Activated T-cell treated with anti-CD3 and anti-CD28 coated beads, Interleukin-2, amount 50 U/mL, for 72 hours (primary cell): ENCODE measurements around the gene ASCC1. TPM values are rescaled to one million over a fixed set of nuclear protein-coding genes. Genes with fewer than 3 reads are reported as not detected.
A peak's percentile ranks its signal among the peaks of the same experiment; 100 is the strongest.

Experiments used
- ATAC-seq, 2 donors: fragments of 150-1000 bp; cut with Tn5 transposase; replicated peaks in 1 of 2; 2 replicates each; pipeline ENCODE4 v1.10.0; 2021; ENCODE audit warnings: moderate library complexity in 2 of 2, mild to moderate bottlenecking in 1 of 2
- DNase-seq, 2 donors: peaks; one replicate each; pipeline ENCODE4 v3.0.0; 2021 to 2022; ENCODE audit warnings: mixed read lengths in 1 of 2
- H3K27ac Mint-ChIP-seq: one replicate; pipeline ENCODE4 v1.8.0; 2022; ENCODE audit warnings: mild to moderate bottlenecking, moderate library complexity, mixed read lengths
- H3K27me3 Mint-ChIP-seq: one replicate; pipeline ENCODE4 v1.8.0; 2022; ENCODE audit warnings: low read depth, mixed read lengths
- H3K36me3 Mint-ChIP-seq, 2 donors: one replicate each; pipeline ENCODE4 v1.8.0; 2022; ENCODE audit warnings: mixed read lengths in 2 of 2, mild to moderate bottlenecking in 1 of 2; ENCODE audit not compliant: insufficient read depth in 2 of 2
- H3K4me1 Mint-ChIP-seq: one replicate; pipeline ENCODE4 v1.8.0; 2022; ENCODE audit warnings: low read depth, mixed read lengths
- H3K4me3 Mint-ChIP-seq, 2 donors: one replicate each; pipeline ENCODE4 v1.8.0; 2022; ENCODE audit warnings: mild to moderate bottlenecking in 2 of 2, mixed read lengths in 2 of 2, moderate library complexity in 2 of 2
- H3K9me3 Mint-ChIP-seq, 2 donors: one replicate each; pipeline ENCODE4 v1.8.0; 2022; ENCODE audit warnings: mixed read lengths in 2 of 2
- total RNA-seq, 2 donors: library from RNA; stranded (reverse); gene quantifications; one replicate each; pipeline ENCODE4 v1.2.3, GENCODE V29; 2022

The ASCC1 gene
- total RNA-seq, 2 donors from 2014 or later = 81.2 to 84.3 TPM

DNA sequence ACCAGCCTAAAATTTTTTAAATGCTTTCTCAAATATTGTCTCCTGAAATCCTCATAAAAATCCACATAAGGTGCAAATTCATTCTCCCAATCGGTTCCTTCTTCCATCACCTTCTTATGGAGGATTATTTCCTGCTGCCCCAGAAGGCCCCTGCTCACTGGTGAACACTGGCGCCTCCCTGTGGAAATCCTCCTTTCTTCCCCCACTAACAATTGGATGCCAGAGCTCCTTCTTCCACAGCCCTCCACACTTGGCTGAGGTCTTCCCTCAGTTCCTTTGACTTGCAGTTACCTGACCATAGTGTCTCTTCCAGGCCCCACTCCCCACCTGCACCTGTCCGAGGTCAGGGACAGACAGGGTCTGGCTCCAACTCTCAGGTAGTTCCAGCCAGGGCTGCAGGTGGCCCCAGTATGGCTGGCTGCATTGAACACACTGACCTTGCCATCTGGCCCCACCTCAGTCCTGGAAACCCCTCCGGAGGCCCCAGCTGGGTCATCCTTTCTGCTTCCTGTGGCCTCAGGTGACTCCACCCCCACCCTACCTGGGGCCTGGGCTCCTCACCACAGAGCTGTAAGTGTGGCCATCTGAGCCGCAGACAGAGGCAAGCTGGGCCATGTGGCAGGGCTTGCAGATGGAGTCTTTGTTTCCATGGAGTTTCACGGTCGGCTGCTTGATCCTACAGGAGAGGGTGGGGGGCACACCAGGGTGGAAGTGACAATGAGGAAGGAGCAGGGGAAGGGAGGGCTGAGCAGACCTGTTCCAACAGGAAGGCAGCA lies 146.1 kb downstream of the ASCC1 start:
- DNase-seq = no peak
- Mint-ChIP-seq H3K36me3 (peaks cover 15 to 32% of the 10 kb centered on the region in 2 donors), H3K9me3 (no peaks in the 10 kb centered on the region)

DNA sequence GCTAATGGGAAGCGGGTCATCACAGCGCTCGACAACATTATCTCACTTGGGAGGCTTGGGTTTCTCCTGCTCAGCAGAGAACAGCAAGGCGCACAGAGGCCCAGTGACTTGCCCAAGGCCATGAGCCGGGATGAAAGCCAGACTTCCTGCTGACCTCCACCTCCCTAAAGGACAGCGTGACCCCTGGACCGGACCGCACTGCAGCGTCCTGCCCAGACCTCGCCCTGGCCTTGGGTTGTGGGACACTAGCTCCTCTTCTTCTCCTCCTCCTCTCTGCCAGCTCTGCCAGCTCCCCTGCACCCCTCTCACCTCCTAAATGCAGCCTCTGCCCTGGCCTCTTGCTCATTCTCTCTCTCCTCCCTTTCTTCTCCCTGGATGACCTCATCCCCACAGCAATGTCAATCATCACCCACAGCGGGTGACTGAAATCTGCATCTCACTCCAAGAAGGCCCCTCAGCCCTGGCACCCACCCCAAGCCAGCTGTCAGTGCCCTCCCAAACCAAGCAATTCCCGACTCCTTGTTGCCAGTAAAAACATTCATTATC lies 147.1 kb downstream of the ASCC1 start:
- Mint-ChIP-seq H3K27me3 (no peaks in the 10 kb centered on the region), H3K36me3 (peaks cover 17 to 35% of the 10 kb centered on the region in 2 donors), H3K9me3 (no peaks in the 10 kb centered on the region), H3K4me3 (no peak overlapping the region), H3K4me1 (peaks cover 36% of the 10 kb centered on the region), H3K27ac (peak overlapping the region; percentile 8)
- DNase-seq (no peak), ATAC-seq (peak; percentile 53 to 58)

More for the DNA sequence above, 146.1 kb downstream of the ASCC1 start:
- Mint-ChIP-seq H3K4me3 (no peak overlapping the region), H3K4me1 (peaks cover 43% of the 10 kb centered on the region), H3K27ac (peak overlapping the region; percentile 94), H3K27me3 (no peaks in the 10 kb centered on the region)
- no peak for ATAC-seq

- Mint-ChIP-seq H3K4me1 (peaks cover 29% of the 10 kb centered on the region), H3K27me3 (no peaks in the 10 kb centered on the region), H3K9me3 (no peaks in the 10 kb centered on the region), H3K4me3 (no peak overlapping the region), H3K36me3 (peaks cover 21 to 35% of the 10 kb centered on the region in 2 donors), H3K27ac (peak overlapping the region; percentile 30)
- no peak for DNase-seq
- no peak for ATAC-seq
These were observed 147.8 kb downstream of the ASCC1 start for GRCh38 chr10:72068126-72068765.

- no peaks in the 10 kb centered on the region for H3K9me3 Mint-ChIP-seq
- no peaks in the 10 kb centered on the region for H3K27me3 Mint-ChIP-seq
- peaks cover 22 to 33% of the 10 kb centered on the region in 2 donors for H3K36me3 Mint-ChIP-seq
- H3K4me1 Mint-ChIP-seq = peaks cover 28% of the 10 kb centered on the region
- H3K4me3 Mint-ChIP-seq = no peak overlapping the region
- DNase-seq = no peak
- peak overlapping the region; percentile 30 for H3K27ac Mint-ChIP-seq
- no peak for ATAC-seq
These were observed 148.5 kb downstream of the ASCC1 start for GRCh38 chr10:72067463-72068125.

DNA sequence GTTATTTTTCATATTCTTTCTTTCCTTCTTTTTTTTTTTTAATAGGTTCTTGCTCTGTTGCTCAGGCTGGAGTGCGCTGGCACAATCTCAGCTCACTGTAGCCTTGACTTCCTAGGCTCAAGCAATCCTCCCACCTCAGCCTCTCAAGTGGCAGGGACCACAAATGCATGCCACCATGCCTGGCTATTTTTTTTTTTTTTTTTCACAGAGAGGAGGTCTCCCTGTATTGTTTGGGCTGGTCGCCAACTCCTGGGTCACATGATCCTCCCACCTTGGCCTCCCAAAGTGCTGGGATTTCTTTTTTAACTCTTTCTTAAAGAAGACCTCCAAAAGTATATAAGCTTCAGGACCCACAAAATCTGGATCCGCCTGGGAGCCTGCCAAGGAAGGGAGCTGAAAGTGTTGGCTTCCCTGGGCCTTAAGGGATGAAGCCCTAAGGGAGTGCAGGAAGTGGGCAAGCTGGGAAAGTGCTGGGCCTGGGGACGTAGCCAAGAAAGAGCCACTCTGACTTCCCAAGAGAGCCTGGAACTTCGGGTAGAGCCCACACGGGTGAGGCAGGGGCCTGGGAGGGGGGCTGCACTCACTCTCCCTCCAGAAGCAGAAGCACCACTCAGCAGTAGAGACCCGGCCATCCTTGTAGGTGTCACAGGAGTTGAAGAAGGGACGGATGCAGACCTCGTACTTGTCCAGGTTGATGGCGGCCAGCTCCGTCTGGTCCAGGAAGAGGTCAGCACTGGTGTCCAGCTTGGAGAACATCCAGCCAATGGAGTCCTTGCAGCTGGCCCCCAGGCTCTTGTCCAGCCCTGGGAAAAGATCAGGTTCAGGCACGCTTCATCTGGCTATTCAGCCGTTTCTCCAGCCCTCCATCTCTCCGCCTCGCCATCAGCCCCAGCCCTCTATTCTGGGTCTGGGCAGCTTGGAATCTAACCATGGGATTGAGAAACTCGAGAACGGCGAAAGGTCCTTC lies 149.5 kb downstream of the ASCC1 start:
- H3K27ac Mint-ChIP-seq = peak overlapping the region; percentile 88
- peaks cover 20 to 28% of the 10 kb centered on the region in 2 donors for H3K36me3 Mint-ChIP-seq
- H3K4me3 Mint-ChIP-seq = no peak overlapping the region

DNA sequence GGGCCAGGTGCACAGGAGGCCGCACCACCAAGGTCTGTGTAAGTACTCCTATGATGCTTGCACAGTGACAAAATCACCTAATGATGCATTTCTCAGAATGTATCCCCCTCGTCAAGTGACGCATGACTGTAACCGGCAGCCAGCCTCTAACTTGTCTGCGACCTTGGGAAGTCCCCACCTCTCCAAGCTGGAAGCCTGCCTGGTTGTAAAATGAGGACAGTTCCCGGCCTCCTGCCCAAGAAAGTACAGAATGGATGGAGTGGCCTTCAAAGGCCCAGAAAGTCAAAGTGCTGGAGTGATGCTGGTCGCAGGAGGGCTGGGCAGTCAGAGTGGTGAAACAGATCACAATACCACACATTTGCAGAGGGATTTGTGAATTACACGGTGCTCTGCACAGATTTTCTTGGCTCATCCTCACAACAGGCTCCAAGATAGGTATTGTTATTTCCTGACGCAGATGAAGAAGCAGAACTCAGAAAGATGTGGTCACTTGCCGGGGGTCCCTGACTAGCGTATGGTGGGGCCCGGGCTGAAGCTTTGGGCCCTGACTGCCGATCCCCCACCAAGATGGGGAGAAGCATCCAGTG lies 150.5 kb downstream of the ASCC1 start:
- DNase-seq (no peak), ATAC-seq (no peak)
- Mint-ChIP-seq H3K4me1 (peaks cover 22% of the 10 kb centered on the region), H3K27me3 (no peaks in the 10 kb centered on the region), H3K4me3 (no peak overlapping the region), H3K9me3 (no peaks in the 10 kb centered on the region), H3K36me3 (peaks cover 17 to 24% of the 10 kb centered on the region in 2 donors), H3K27ac (no peak overlapping the region)

More for the DNA sequence above, 149.5 kb downstream of the ASCC1 start:
- DNase-seq (no peak), ATAC-seq (no peak)
- Mint-ChIP-seq H3K27me3 (no peaks in the 10 kb centered on the region), H3K9me3 (no peaks in the 10 kb centered on the region), H3K4me1 (peaks cover 21% of the 10 kb centered on the region)

GRCh38 chr10:72063703-72064391 lies 152.2 kb downstream of the ASCC1 start:
- Mint-ChIP-seq H3K27ac (no peak overlapping the region), H3K27me3 (no peaks in the 10 kb centered on the region), H3K36me3 (peaks cover 10 to 16% of the 10 kb centered on the region in 2 donors), H3K9me3 (no peaks in the 10 kb centered on the region), H3K4me3 (no peak overlapping the region), H3K4me1 (peaks cover 28% of the 10 kb centered on the region)
- DNase-seq = no peak
- no peak for ATAC-seq

- Mint-ChIP-seq H3K27ac (no peak overlapping the region), H3K9me3 (no peaks in the 10 kb centered on the region), H3K4me1 (peaks cover 31% of the 10 kb centered on the region), H3K4me3 (no peak overlapping the region), H3K27me3 (no peaks in the 10 kb centered on the region), H3K36me3 (peaks cover 10 to 16% of the 10 kb centered on the region in 2 donors)
- no peak for ATAC-seq
- DNase-seq = no peak
These were observed 153.0 kb downstream of the ASCC1 start for GRCh38 chr10:72062832-72063702.

GRCh38 chr10:72062382-72062781 lies 153.7 kb downstream of the ASCC1 start:
- Mint-ChIP-seq H3K4me3 (no peak overlapping the region), H3K36me3 (peaks cover 8 to 16% of the 10 kb centered on the region in 2 donors), H3K9me3 (no peaks in the 10 kb centered on the region), H3K27ac (no peak overlapping the region), H3K4me1 (peaks cover 31% of the 10 kb centered on the region), H3K27me3 (no peaks in the 10 kb centered on the region)
- DNase-seq (no peak), ATAC-seq (no peak)

GRCh38 chr10:72061930-72062329 lies 154.1 kb downstream of the ASCC1 start:
- H3K4me3 Mint-ChIP-seq = no peak overlapping the region
- H3K36me3 Mint-ChIP-seq = peaks cover 8 to 16% of the 10 kb centered on the region in 2 donors
- no peak overlapping the region for H3K27ac Mint-ChIP-seq
- no peaks in the 10 kb centered on the region for H3K9me3 Mint-ChIP-seq
- peaks cover 31% of the 10 kb centered on the region for H3K4me1 Mint-ChIP-seq
- DNase-seq = no peak
- no peaks in the 10 kb centered on the region for H3K27me3 Mint-ChIP-seq
- ATAC-seq = no peak

- Mint-ChIP-seq H3K27me3 (no peaks in the 10 kb centered on the region), H3K9me3 (no peaks in the 10 kb centered on the region), H3K27ac (no peak overlapping the region), H3K4me1 (peaks cover 31% of the 10 kb centered on the region), H3K4me3 (no peak overlapping the region), H3K36me3 (peaks cover 8 to 15% of the 10 kb centered on the region in 2 donors)
- DNase-seq (no peak), ATAC-seq (peak in 1 of 2 donors; percentile 8)
These were observed 154.6 kb downstream of the ASCC1 start for GRCh38 chr10:72061491-72061890.
